OCI-LY7 (cell line): ENCODE results near the gene AMFR. TPM values are rescaled to one million over a fixed set of nuclear protein-coding genes. Genes with fewer than 3 reads are reported as not detected.

Source experiments
- BruUV-seq: library from RNA; stranded (reverse); fragments of 400-500 nt; replicated peaks from 2 replicates; lab custom pipeline; 2021; lab: Mats Ljungman, UMichigan
- CTCF ChIA-PET: fragments of 300-600 bp; sonication (Branson Sonifier 250); formaldehyde crosslinking; loops from one replicate; lab custom pipeline; 2022; ENCODE audit warnings: antibody characterized with exemption; ENCODE audit not compliant: unreplicated experiment; lab: Charles Lee
- POLR2A ChIA-PET: fragments of 300-600 bp; sonication (Branson Sonifier 250); formaldehyde crosslinking; loops from one replicate; lab custom pipeline; 2022; ENCODE audit warnings: antibody characterized with exemption; lab: Charles Lee
- DNase-seq: peaks from one replicate; pipeline ENCODE4 v3.0.0-alpha.2; 2015; ENCODE audit warnings: low spot score
- H2AFZ ChIP-seq: fragments of 200-600 bp; sonication (generic), shearing (Covaris generic); 2 replicates; pipeline ENCODE4 v1.6.1; 2014; ENCODE audit warnings: mild to moderate bottlenecking, antibody characterized with exemption, low read length, moderate library complexity
- H3K27ac ChIP-seq: fragments of 200-600 bp; sonication (generic); 2 replicates; pipeline ENCODE4 v1.5.1; 2014; ENCODE audit warnings: mixed run types, low read depth, mild to moderate bottlenecking, moderate library complexity, low read length, inconsistent platforms; ENCODE audit not compliant: poor library complexity, severe bottlenecking
- H3K36me3 ChIP-seq: fragments of 200-600 bp; sonication (generic); 2 replicates; pipeline ENCODE4 v1.6.1; 2014; ENCODE audit warnings: mild to moderate bottlenecking, antibody characterized with exemption, low read length, moderate library complexity, mixed read lengths; ENCODE audit not compliant: insufficient read depth
- H3K4me1 ChIP-seq: fragments of 200-600 bp; sonication (generic); 2 replicates; pipeline ENCODE4 v1.5.1; 2014; ENCODE audit warnings: mild to moderate bottlenecking, low read length; ENCODE audit not compliant: insufficient read depth, poor library complexity, severe bottlenecking
- H3K4me2 ChIP-seq: fragments of 200-600 bp; sonication (generic); 2 replicates; pipeline ENCODE4 v1.6.1; 2014; ENCODE audit warnings: mild to moderate bottlenecking, low read length
- H3K4me3 ChIP-seq: fragments of 200-600 bp; sonication (generic); 2 replicates; pipeline ENCODE4 v1.5.1; 2014; ENCODE audit warnings: mild to moderate bottlenecking, low read depth, low read length; ENCODE audit not compliant: poor library complexity, severe bottlenecking
- H3K79me2 ChIP-seq: fragments of 200-600 bp; sonication (generic); 2 replicates; pipeline ENCODE4 v1.6.1; 2016; ENCODE audit warnings: low read depth, mild to moderate bottlenecking, low read length, moderate library complexity, mixed read lengths; ENCODE audit not compliant: insufficient read depth
- H3K9me2 ChIP-seq: fragments of 200-600 bp; sonication (generic); 2 replicates; pipeline ENCODE4 v1.6.1; 2016; ENCODE audit warnings: mild to moderate bottlenecking, low read length, mixed read lengths; ENCODE audit not compliant: insufficient read depth
- H3K9me3 ChIP-seq: fragments of 200-600 bp; sonication (generic); 2 replicates; pipeline ENCODE4 v1.6.1; 2014; ENCODE audit warnings: mild to moderate bottlenecking, mixed run types, low read length, mixed read lengths
- H4K20me1 ChIP-seq: fragments of 200-600 bp; sonication (generic); 2 replicates; pipeline ENCODE4 v1.6.1; 2014; ENCODE audit warnings: mild to moderate bottlenecking, antibody characterized with exemption, low read length, moderate library complexity, mixed read lengths; ENCODE audit not compliant: insufficient read depth
- EZH2phosphoT487 ChIP-seq: fragments of 200-600 bp; sonication (generic); IDR thresholded peaks from 2 replicates; pipeline ENCODE4 v1.6.1; 2018; ENCODE audit warnings: low read depth, borderline replicate concordance, mild to moderate bottlenecking, mixed run types, antibody characterized with exemption, low read length, moderate library complexity, mixed read lengths
- intact Hi-C: fragments of 100-400 bp; cut with micrococcal nuclease; formaldehyde crosslinking; loops from one replicate; pipeline ENCODE4 v1.10.0; 2022; ENCODE audit not compliant: unreplicated experiment
- total RNA-seq, 2 experiments: library from RNA; depleted of rRNA in 1 of 2; stranded (reverse); fragments of >200 nt in 1 of 2; shearing (Covaris generic) in 1 of 2; gene quantifications; 2 replicates each; pipeline ENCODE4 v1.2.3, GENCODE V29; 2014 to 2022
- TF ChIP-seq, protein P1 (sequence below): fragments of 200-600 bp; sonication (generic); conservative IDR thresholded peaks from 2 replicates; pipeline ENCODE4 v1.5.1; 2014; ENCODE audit warnings: mild to moderate bottlenecking, antibody characterized with exemption, low read length, moderate library complexity, mixed read lengths

AMFR gene
- total RNA-seq, 2 experiments from 2014 or later, result 87.7 to 101 TPM

- H3K27ac ChIP-seq, result no peak overlapping the region
- intact Hi-C loops, result no loop called here
- H3K79me2 ChIP-seq, result peaks cover 35% of the 10 kb centered on the region
- CTCF ChIA-PET, result no interaction called here
- no peak overlapping the region for H3K4me2 ChIP-seq
- no peak overlapping the region for H3K4me3 ChIP-seq
- H3K36me3 ChIP-seq, result peaks cover 30% of the 10 kb centered on the region
- no peaks in the 10 kb centered on the region for H3K9me2 ChIP-seq
- POLR2A ChIA-PET, result interaction anchor here (1.2 to 1.4 kb wide), 2 partner anchors 11 to 25 kb away, joined by 5 read pairs; partner anchors contain the start of genes NUDT21 and OGFOD1
- H4K20me1 ChIP-seq, result no peaks in the 10 kb centered on the region; the same call in 1 of the 2 replicates
- TF ChIP-seq EZH2phosphoT487, result no peak
- no peak for DNase-seq
- H2AFZ ChIP-seq, result no peak overlapping the region
- H3K4me1 ChIP-seq, result peaks cover 28% of the 10 kb centered on the region
- H3K9me3 ChIP-seq, result no peaks in the 10 kb centered on the region
- BruUV-seq, result no TSS peak
Measured at GRCh38 chr16:56426585-56426984, 1.2 kb upstream of the AMFR start.

- no peak for TF ChIP-seq EZH2phosphoT487
- TF ChIP-seq, protein P1, sequence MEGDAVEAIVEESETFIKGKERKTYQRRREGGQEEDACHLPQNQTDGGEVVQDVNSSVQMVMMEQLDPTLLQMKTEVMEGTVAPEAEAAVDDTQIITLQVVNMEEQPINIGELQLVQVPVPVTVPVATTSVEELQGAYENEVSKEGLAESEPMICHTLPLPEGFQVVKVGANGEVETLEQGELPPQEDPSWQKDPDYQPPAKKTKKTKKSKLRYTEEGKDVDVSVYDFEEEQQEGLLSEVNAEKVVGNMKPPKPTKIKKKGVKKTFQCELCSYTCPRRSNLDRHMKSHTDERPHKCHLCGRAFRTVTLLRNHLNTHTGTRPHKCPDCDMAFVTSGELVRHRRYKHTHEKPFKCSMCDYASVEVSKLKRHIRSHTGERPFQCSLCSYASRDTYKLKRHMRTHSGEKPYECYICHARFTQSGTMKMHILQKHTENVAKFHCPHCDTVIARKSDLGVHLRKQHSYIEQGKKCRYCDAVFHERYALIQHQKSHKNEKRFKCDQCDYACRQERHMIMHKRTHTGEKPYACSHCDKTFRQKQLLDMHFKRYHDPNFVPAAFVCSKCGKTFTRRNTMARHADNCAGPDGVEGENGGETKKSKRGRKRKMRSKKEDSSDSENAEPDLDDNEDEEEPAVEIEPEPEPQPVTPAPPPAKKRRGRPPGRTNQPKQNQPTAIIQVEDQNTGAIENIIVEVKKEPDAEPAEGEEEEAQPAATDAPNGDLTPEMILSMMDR, result no peak
- Histone ChIP-seq H3K27ac (peak overlapping the region; percentile 72), H3K9me3 (no peaks in the 10 kb centered on the region), H3K4me1 (peaks cover 45% of the 10 kb centered on the region), H3K79me2 (peaks cover 51% of the 10 kb centered on the region), H3K36me3 (peaks cover 13% of the 10 kb centered on the region), H3K9me2 (no peaks in the 10 kb centered on the region), H3K4me2 (peak overlapping the region; percentile 90), H4K20me1 (peaks cover 5% of the 10 kb centered on the region; the same call in 1 of the 2 replicates), H2AFZ (0 out of 2 replicates have a peak overlapping the region, but pooled peaks have one; percentile 33), H3K4me3 (peak overlapping the region; percentile 88)
- no peak for DNase-seq
- intact Hi-C loops, result loop anchor here (2.0 kb wide), 1 partner anchor 26 kb away; the partner anchor contains the start of genes NUDT21 and OGFOD1
- POLR2A ChIA-PET, result interaction anchor here (1.2 to 1.8 kb wide), 2 partner anchors 24 to 26 kb away, joined by 3 to 8 read pairs; partner anchors contain the start of genes NUDT21 and OGFOD1
- CTCF ChIA-PET, result no interaction called here
- no TSS peak for BruUV-seq
Measured at GRCh38 chr16:56424791-56425438, 430 bp downstream of the AMFR start.

DNA sequence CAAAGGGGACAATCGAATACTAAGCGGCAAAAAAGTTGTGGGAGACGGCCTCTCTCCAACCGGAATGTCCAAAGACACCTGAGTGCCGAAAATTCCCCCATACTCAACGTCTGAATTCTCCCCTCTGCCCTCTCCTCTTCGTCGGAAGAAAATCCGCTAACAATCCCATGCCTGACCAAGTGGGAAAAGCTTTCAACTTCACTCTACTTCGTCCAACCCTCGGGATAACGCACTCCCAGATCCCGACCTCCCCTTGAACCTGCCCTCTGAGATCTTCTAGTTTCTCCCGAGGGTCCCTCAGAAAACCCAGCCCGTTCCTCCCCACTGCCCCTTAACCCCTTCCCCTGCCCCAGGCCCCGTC is 961 bp downstream of the AMFR start:
- Histone ChIP-seq H3K9me2 (no peaks in the 10 kb centered on the region), H4K20me1 (peaks cover 5% of the 10 kb centered on the region; the same call in 1 of the 2 replicates), H3K27ac (peak overlapping the region; percentile 72), H2AFZ (no peak overlapping the region), H3K4me2 (peak overlapping the region; percentile 90), H3K36me3 (peaks cover 8% of the 10 kb centered on the region), H3K4me1 (peaks cover 47% of the 10 kb centered on the region), H3K9me3 (no peaks in the 10 kb centered on the region), H3K4me3 (peak overlapping the region; percentile 88), H3K79me2 (peaks cover 57% of the 10 kb centered on the region)
- no peak for TF ChIP-seq EZH2phosphoT487
- TF ChIP-seq, protein P1, result no peak
- intact Hi-C loops, result loop anchor here (2.0 kb wide), 1 partner anchor 26 kb away; the partner anchor contains the start of genes NUDT21 and OGFOD1
- BruUV-seq, result no TSS peak
- CTCF ChIA-PET, result no interaction called here
- POLR2A ChIA-PET, result interaction anchor here (1.2 to 1.8 kb wide), 2 partner anchors 25 to 27 kb away, joined by 3 to 8 read pairs; partner anchors contain the start of genes NUDT21 and OGFOD1
- DNase-seq, result no peak
